ENCODE data around the gene PTPRO.
"Not testable (repeated sequence)": the region's sequence is repeated elsewhere in the genome, so short reads cannot be mapped to it uniquely, and the experiment has no call there.

The PTPRO gene

DNA sequence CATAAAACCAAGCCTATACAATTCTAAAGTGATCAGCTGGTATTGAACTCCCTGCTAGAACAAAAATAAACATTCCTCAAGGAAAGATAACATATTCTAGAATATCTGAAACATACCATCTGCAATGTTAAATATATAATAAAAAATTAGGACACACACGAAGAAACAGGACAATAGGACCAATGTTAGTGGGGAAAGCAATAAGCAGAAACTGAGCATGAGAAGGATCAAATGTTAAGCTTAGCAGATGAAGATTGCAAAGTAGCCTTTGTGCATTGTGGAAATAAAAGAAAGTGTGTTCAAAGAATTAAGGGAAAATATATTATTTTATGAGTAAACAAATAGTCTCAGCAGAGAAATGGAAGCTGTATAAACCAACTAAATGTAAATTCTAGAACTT is 286.1 kb downstream of the PTPRO start:
- TF ChIP-seq, protein P1, sequence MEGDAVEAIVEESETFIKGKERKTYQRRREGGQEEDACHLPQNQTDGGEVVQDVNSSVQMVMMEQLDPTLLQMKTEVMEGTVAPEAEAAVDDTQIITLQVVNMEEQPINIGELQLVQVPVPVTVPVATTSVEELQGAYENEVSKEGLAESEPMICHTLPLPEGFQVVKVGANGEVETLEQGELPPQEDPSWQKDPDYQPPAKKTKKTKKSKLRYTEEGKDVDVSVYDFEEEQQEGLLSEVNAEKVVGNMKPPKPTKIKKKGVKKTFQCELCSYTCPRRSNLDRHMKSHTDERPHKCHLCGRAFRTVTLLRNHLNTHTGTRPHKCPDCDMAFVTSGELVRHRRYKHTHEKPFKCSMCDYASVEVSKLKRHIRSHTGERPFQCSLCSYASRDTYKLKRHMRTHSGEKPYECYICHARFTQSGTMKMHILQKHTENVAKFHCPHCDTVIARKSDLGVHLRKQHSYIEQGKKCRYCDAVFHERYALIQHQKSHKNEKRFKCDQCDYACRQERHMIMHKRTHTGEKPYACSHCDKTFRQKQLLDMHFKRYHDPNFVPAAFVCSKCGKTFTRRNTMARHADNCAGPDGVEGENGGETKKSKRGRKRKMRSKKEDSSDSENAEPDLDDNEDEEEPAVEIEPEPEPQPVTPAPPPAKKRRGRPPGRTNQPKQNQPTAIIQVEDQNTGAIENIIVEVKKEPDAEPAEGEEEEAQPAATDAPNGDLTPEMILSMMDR (IDR thresholded peaks at IDR 0.05; ENCODE audit: unreplicated experiment in 3 of 3), result no peak
- H3K4me1 Mint-ChIP-seq, result peaks cover 14% of the 10 kb centered on the region
- H3K27me3 Mint-ChIP-seq (ENCODE audit: low read depth), result no peaks in the 10 kb centered on the region
- H3K36me3 Mint-ChIP-seq (ENCODE audit: low read depth), result peaks cover 3% of the 10 kb centered on the region
- no peak overlapping the region for H3K27ac Mint-ChIP-seq
- H3K9me3 Mint-ChIP-seq, result peaks cover 9% of the 10 kb centered on the region
- no peak overlapping the region for H3K4me3 Mint-ChIP-seq

DNA sequence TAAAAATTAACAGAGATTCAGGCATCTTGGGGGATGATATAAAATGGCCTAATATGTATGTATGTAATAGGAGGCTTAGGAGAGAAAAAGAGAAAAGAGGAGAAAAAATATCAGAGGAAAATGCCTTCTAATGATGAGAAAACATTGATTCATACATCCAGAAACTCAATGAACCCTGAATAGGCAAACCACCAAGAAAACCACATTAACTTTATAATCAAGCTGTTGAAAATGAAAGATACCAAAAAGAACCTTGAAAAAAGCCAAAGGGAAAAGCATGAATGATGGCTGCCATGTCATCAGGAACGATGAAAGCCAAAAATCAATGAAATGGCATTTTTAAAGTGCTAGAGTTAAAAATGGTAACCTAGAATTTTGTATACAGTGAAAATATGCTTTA is 286.6 kb downstream of the PTPRO start:
- Mint-ChIP-seq H3K27ac (no peak overlapping the region), H3K4me1 (peaks cover 9% of the 10 kb centered on the region), H3K36me3 (ENCODE audit: low read depth) (peaks cover 3% of the 10 kb centered on the region), H3K4me3 (no peak overlapping the region), H3K9me3 (peaks cover 13% of the 10 kb centered on the region), H3K27me3 (ENCODE audit: low read depth) (no peaks in the 10 kb centered on the region)
- TF ChIP-seq, protein P1 (IDR thresholded peaks at IDR 0.05; ENCODE audit: unreplicated experiment in 3 of 3), result no peak

DNA sequence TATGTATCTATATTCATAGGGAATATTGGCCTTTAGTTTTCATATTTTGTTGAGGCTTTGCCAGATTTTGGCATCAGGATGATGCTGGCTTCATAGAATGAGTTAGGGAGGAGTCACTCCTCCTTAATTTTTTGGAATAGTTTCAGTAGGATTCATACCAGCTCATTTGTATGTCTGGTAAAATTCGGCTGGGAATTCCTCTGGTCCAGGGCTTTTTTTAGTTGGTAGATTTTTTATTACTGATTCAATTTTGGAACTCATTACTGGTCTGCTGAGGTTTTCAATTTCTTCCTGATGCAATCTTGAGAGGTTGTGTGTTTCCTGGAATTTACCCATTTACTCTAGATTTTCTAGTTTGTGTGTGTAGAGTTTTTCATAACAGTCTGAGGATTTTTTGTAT is 291.7 kb downstream of the PTPRO start:
- Mint-ChIP-seq H3K36me3 (ENCODE audit: low read depth) (peaks cover 36% of the 10 kb centered on the region), H3K4me3 (no peak overlapping the region)
- TF ChIP-seq, protein P1 (IDR thresholded peaks at IDR 0.05; ENCODE audit: unreplicated experiment in 3 of 3), result no peak

DNA sequence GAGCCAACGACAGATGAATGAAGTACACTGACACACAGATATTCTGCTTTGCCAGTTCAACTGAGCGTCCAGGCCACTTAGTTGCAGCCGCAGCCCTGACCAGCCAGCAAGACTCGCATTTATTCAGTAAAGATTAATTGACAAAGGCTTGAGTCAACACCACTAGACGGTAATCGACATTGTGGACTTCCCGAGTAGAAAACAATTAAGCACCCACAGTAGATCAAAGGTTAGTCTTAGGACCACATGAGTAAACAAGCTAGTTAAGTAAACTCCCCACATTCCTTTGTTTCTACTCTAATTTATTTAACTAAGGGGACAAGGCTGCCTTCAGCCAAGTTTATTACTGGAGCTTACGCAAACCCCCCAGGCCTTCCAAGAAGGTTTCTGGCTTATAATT is 294.2 kb downstream of the PTPRO start:
- not testable (repeated sequence) for H3K4me1 Mint-ChIP-seq; H3K27ac Mint-ChIP-seq; H3K27me3 Mint-ChIP-seq (ENCODE audit: low read depth); H3K4me3 Mint-ChIP-seq
- H3K36me3 Mint-ChIP-seq (ENCODE audit: low read depth), result peaks cover 47% of the 10 kb centered on the region
- H3K9me3 Mint-ChIP-seq, result peaks cover 43% of the 10 kb centered on the region

More for the DNA sequence above, 291.7 kb downstream of the PTPRO start:
- no peak overlapping the region for H3K27ac Mint-ChIP-seq
- H3K4me1 Mint-ChIP-seq, result no peaks in the 10 kb centered on the region
- no peaks in the 10 kb centered on the region for H3K27me3 Mint-ChIP-seq (ENCODE audit: low read depth)
- H3K9me3 Mint-ChIP-seq, result peaks cover 43% of the 10 kb centered on the region

DNA sequence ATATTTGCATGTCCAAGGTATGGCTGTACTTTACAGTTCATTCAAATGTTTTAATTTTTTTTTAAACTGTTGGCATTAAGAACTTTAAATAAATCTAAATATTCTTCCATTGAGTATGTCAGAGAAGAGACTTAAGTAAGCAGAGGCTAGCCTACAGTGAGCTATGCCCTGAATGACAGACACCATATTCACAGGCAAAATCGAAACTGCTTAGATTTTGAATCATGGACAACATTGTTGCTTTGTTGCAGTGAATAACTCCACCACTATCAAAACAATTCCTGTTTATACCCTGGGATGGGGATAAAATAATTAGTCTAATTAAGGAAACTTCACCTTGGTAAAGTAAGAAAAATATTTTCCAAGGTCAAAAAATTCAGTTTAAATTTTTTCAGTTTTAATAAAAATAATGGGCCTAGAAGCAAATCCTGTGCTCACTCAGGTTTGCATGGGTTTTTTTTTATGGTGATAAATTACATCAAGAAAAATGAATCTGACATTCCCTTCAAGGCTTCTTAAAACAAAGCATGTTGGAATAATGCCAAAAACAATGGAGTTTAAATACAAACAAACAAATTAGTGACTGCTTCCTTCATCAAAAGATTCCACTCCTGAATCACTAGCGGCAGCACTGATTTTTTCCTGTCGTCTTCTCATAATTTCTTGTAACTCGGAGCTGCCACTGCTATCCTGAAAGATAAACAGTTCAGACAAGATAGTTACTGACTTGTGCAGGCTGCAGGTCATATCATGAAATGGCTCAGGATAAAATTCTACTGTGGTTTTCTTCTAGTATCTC is 298.6 kb downstream of the PTPRO start:
- TF ChIP-seq, protein P1 (IDR thresholded peaks at IDR 0.05; ENCODE audit: unreplicated experiment in 3 of 3), result no peak
- Mint-ChIP-seq H3K36me3 (ENCODE audit: low read depth) (peaks cover 42% of the 10 kb centered on the region), H3K27ac (peak overlapping the region in 2 of 3 experiments; percentile 70 to 78), H3K4me3 (no peak overlapping the region), H3K27me3 (ENCODE audit: low read depth) (no peaks in the 10 kb centered on the region), H3K9me3 (peaks cover 11% of the 10 kb centered on the region), H3K4me1 (no peaks in the 10 kb centered on the region)

DNA sequence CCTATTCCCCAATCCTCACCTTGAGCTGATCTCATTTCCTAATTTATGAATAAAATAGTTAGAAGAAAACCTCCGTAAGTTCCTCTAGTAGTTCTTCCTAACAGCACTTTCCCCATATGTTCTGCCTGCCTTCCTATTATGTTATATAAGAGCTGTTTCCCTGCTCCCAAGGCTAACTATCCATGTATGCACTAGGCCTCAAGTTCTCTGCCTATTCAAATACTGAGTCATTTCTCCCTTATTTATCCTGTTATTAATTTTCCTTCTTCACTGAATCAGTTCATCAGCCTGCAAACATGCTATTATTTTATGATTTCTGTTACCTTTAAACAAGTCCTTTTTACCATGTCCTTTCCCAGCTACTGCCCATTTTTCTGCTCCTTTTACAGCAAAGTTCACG is 302.8 kb downstream of the PTPRO start:
- Mint-ChIP-seq H3K27me3 (ENCODE audit: low read depth) (no peaks in the 10 kb centered on the region), H3K9me3 (no peaks in the 10 kb centered on the region), H3K4me1 (peaks cover 17% of the 10 kb centered on the region), H3K27ac (no peak overlapping the region), H3K4me3 (no peak overlapping the region), H3K36me3 (ENCODE audit: low read depth) (peaks cover 17% of the 10 kb centered on the region)
- TF ChIP-seq, protein P1 (IDR thresholded peaks at IDR 0.05; ENCODE audit: unreplicated experiment in 3 of 3), result no peak
